Osteocyte (in vitro differentiated cells): Measurements from ENCODE around the gene PRKCH. TPM values are rescaled to one million over a fixed set of nuclear protein-coding genes. Genes with fewer than 3 reads are reported as not detected.

Experiments used
- DNase-seq: peaks from one replicate; pipeline ENCODE4 v3.0.0; 2021; ENCODE audit warnings: mixed read lengths; ENCODE audit not compliant: unreplicated experiment; ENCODE audit errors: extremely low spot score
- H3K27ac Mint-ChIP-seq: one replicate; pipeline ENCODE4 v1.8.0; 2021; ENCODE audit warnings: mild to moderate bottlenecking, mixed read lengths; ENCODE audit not compliant: unreplicated experiment
- H3K27me3 Mint-ChIP-seq: one replicate; pipeline ENCODE4 v1.8.0; 2021; ENCODE audit warnings: mixed read lengths; ENCODE audit not compliant: unreplicated experiment
- H3K36me3 Mint-ChIP-seq: one replicate; pipeline ENCODE4 v1.8.0; 2021; ENCODE audit warnings: mixed read lengths; ENCODE audit not compliant: unreplicated experiment
- H3K4me1 Mint-ChIP-seq: one replicate; pipeline ENCODE4 v1.8.0; 2021; ENCODE audit warnings: mixed read lengths; ENCODE audit not compliant: unreplicated experiment
- H3K4me3 Mint-ChIP-seq: one replicate; pipeline ENCODE4 v1.8.0; 2021; ENCODE audit warnings: mild to moderate bottlenecking, moderate library complexity, mixed read lengths; ENCODE audit not compliant: unreplicated experiment
- H3K9me3 Mint-ChIP-seq: one replicate; pipeline ENCODE4 v1.8.0; 2021; ENCODE audit warnings: mixed read lengths; ENCODE audit not compliant: unreplicated experiment
- total RNA-seq: library from RNA; stranded (reverse); gene quantifications from 2 replicates; pipeline ENCODE4 v1.2.1, GENCODE V29; 2021
- TF ChIP-seq, protein P1 (sequence below): fragments of 200-600 bp; sonication (generic); IDR thresholded peaks from 2 replicates; pipeline ENCODE4 v1.5.0; 2021; ENCODE audit warnings: antibody characterized with exemption, mild to moderate bottlenecking, moderate library complexity

The PRKCH gene
- total RNA-seq, 1 donor from 2014 or later, result 10.6 TPM

DNA sequence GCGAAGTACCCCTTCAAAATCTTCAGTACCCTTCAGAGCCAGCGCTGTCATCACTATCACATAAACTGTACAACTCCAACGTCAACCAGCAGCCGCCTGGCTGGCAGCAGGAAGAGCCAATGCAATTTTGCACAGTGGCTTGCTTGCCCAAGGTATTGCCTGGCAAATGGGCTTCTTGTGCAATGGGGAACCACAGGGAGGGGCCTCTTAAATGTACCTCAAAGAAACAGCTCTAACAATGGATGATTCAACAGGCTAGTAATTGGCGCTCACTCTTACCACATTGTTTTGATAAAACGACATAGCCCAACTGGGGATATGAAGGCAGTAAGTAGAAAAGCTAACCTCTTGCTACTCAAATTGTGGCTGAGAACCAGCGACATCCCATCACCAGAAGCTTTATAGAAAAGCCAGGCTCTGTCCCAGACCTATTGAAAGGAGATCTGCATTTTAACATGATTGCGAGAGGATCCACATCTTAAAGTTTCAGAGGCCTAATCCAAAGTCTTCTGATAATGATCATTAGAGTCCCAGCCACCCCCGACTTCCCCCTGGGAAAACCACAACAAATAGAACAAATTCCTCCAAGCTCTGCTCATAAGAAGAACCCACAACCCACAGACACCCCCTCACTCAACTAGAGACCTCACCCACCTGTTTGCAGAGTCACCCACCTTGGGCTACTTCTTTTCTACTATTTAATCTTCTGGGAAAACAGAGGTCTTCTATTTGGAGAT, 248.6 kb downstream of the PRKCH start:
- Mint-ChIP-seq H3K4me1 (peaks cover 91% of the 10 kb centered on the region), H3K27ac (peak overlapping the region; percentile 75), H3K36me3 (no peaks in the 10 kb centered on the region), H3K27me3 (no peaks in the 10 kb centered on the region), H3K9me3 (peaks cover 3% of the 10 kb centered on the region), H3K4me3 (no peak overlapping the region)
- DNase-seq, result no peak
- TF ChIP-seq, protein P1, sequence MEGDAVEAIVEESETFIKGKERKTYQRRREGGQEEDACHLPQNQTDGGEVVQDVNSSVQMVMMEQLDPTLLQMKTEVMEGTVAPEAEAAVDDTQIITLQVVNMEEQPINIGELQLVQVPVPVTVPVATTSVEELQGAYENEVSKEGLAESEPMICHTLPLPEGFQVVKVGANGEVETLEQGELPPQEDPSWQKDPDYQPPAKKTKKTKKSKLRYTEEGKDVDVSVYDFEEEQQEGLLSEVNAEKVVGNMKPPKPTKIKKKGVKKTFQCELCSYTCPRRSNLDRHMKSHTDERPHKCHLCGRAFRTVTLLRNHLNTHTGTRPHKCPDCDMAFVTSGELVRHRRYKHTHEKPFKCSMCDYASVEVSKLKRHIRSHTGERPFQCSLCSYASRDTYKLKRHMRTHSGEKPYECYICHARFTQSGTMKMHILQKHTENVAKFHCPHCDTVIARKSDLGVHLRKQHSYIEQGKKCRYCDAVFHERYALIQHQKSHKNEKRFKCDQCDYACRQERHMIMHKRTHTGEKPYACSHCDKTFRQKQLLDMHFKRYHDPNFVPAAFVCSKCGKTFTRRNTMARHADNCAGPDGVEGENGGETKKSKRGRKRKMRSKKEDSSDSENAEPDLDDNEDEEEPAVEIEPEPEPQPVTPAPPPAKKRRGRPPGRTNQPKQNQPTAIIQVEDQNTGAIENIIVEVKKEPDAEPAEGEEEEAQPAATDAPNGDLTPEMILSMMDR, result no peak

DNA sequence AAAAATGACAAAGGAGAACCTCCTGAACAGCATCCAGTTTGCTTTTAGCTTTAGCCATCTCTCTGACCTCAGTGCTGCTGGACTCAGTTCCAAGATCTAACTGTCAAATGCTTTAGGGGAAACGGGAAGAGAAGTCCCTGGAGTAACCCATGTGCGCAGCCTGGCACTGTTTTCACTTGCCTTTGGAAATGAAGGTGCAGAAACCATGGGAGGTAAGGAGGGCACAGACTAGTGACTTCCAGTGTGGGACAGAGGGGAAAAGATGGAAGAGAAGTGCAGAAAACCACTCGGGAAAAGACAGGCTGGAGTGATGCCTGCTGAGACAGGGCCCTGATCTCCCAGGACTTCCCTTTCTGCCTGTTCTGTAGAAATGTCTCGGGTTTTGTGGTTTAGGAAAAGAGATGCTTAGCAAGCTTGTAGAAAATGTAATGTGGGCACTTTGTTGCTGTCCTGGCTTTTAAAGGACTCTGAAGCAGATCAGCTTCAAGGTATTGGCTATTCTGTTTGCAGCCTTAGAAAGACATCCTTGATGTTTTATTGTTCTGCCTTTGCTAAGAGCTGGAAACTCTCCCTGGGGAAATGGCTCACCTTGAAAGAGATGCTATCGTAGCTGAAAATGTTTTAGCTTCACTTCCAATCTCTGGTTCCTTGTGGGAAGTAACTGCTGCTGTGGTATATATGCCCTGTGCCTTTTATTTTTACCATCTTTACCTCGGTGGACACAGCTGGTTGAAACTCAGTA, 249.3 kb downstream of the PRKCH start:
- H3K36me3 Mint-ChIP-seq, result no peaks in the 10 kb centered on the region
- H3K27ac Mint-ChIP-seq, result peak overlapping the region; percentile 75
- TF ChIP-seq, protein P1, result no peak
- no peak overlapping the region for H3K4me3 Mint-ChIP-seq
- peaks cover 92% of the 10 kb centered on the region for H3K4me1 Mint-ChIP-seq
- no peaks in the 10 kb centered on the region for H3K27me3 Mint-ChIP-seq
- H3K9me3 Mint-ChIP-seq, result peaks cover 3% of the 10 kb centered on the region
- DNase-seq, result no peak

DNA sequence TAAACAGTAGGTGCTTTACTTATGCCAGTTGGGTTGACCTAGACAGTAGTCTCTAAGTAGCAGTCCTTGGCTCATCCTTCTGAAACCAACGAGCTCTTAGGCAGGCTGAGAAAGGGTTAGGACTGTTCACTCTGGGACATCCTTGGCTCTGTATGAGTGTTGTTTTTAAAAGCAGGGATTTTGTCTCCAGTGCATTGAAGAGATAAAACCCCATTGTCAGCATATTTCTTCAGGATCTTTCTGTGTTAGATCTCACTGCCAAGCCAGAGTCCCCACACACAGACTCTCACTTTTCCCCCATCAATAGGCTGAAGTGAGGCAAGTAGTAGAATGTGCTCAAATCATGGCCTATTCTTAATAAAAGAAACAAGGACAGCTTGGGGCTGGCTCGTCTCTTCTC, 250.5 kb downstream of the PRKCH start:
- Mint-ChIP-seq H3K4me3 (no peak overlapping the region), H3K27me3 (no peaks in the 10 kb centered on the region), H3K4me1 (peaks cover 91% of the 10 kb centered on the region), H3K9me3 (peaks cover 3% of the 10 kb centered on the region), H3K27ac (peak overlapping the region; percentile 88), H3K36me3 (no peaks in the 10 kb centered on the region)
- no peak for DNase-seq
- TF ChIP-seq, protein P1, result no peak

DNA sequence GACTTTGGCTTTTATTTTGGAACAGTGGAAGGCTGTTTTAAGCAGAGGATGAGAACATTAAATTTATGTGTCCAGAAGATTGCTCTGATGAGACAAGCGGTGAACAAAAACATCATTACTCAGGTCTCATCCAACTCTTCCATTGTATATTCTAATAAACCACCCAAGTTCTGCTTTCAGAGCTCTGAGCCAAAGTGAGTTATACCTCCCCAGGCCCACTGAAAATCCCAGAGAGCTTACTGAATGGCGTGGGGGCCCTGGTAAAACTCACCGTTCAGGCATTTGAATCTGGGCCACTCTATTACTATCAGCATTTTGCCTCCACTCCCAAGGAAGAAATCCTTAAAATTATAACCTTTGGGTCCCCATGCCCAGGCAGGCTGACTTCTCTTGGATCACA, 251.9 kb downstream of the PRKCH start:
- peaks cover 3% of the 10 kb centered on the region for H3K9me3 Mint-ChIP-seq
- peaks cover 91% of the 10 kb centered on the region for H3K4me1 Mint-ChIP-seq
- peak overlapping the region; percentile 88 for H3K27ac Mint-ChIP-seq
- TF ChIP-seq, protein P1, result no peak
- no peaks in the 10 kb centered on the region for H3K36me3 Mint-ChIP-seq
- no peak overlapping the region for H3K4me3 Mint-ChIP-seq
- peak; percentile 15 for DNase-seq
- H3K27me3 Mint-ChIP-seq, result no peaks in the 10 kb centered on the region

DNA sequence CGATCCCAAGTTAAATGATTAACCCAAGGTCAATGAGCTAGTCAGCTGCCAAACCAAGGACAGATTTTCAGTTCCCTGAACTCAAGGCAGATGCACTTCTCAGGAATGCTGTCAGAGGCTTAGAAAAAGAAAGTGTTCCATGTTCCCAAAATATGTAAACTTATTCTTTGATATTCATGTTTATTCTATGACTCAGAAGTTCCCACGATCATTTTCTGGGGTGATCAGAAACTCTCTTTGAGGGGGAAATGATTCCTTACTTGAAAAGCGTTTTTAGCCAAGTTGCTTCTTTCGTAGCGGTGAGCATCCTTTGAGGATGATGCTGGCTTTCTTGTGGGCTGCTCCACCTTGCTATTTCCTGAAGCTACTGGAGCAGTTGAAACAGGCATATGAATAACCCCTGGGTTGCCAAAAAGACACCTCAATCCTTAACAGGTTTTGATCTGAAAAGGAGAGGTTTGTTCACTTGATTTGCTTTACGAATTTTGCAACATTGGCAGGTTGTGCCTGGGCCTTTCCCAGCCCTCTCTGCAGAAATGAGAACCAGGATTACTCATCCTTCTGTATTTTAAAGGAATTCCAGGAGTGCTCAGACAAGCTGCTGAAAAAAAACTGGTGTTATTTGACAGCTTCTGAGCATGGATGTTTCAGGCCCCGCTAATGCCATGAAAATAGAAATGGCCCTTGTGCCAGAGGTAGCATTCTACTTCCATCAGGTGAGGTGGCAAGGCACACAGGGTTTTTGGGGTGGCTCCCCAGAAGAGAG, 252.6 kb downstream of the PRKCH start:
- no peaks in the 10 kb centered on the region for H3K36me3 Mint-ChIP-seq
- H3K27ac Mint-ChIP-seq, result peak overlapping the region; percentile 88
- TF ChIP-seq, protein P1, result no peak
- DNase-seq, result no peak
- H3K27me3 Mint-ChIP-seq, result no peaks in the 10 kb centered on the region
- peaks cover 3% of the 10 kb centered on the region for H3K9me3 Mint-ChIP-seq
- H3K4me3 Mint-ChIP-seq, result no peak overlapping the region
- peaks cover 95% of the 10 kb centered on the region for H3K4me1 Mint-ChIP-seq
